HCT116 (cell line): ENCODE results near the gene TJP2. TPM values are rescaled to one million over a fixed set of nuclear protein-coding genes. Genes with fewer than 3 reads are reported as not detected.

Experiments used
- ATAC-seq: fragments of 200-7000 bp; cut with Tn5 transposase; 2 replicates; pipeline ENCODE4 v1.9.1; 2020; ENCODE audit warnings: mild to moderate bottlenecking, moderate library complexity
- BruUV-seq: library from RNA; stranded (reverse); fragments of 400-500 nt; replicated peaks from 2 replicates; lab custom pipeline; 2021; lab: Mats Ljungman, UMichigan
- CTCF ChIA-PET: fragments of 300-600 bp; sonication (Branson Sonifier 250); formaldehyde crosslinking; loops from one replicate; lab custom pipeline; 2021; ENCODE audit warnings: antibody characterized with exemption; lab: Charles Lee
- POLR2A ChIA-PET: fragments of 300-600, 350-600 bp; sonication (Branson Sonifier 250); formaldehyde crosslinking; loops from one replicate; lab custom pipeline; 2021; ENCODE audit warnings: antibody characterized with exemption; lab: Charles Lee
- RAD21 ChIA-PET, 2 experiments: fragments of 300-600 bp; sonication (Branson Sonifier 250); formaldehyde crosslinking; loops; one replicate each; lab custom pipeline; 2023; ENCODE audit warnings: low total read pairs in 2 of 2; ENCODE audit not compliant: uncharacterized antibody in 2 of 2, unreplicated experiment in 2 of 2, low non-redundant PET in 1 of 2; lab: Charles Lee
- DNase-seq: peaks from one replicate; pipeline ENCODE4 v3.0.0-alpha.2; 2010; ENCODE audit warnings: low read depth, low spot score
- H2AFZ ChIP-seq: fragments of 200-600 bp; shearing (Covaris generic), sonication (generic); 2 replicates; pipeline ENCODE4 v1.6.1; 2017; ENCODE audit warnings: low read depth, mixed run types, mixed read lengths, antibody characterized with exemption, low read length; ENCODE audit not compliant: poor library complexity, severe bottlenecking
- H3K27ac ChIP-seq: 2 replicates; pipeline ENCODE4 v1.5.1; 2012; ENCODE audit warnings: low read depth, low read length
- H3K27me3 ChIP-seq: fragments of 200-600 bp; sonication (generic); 2 replicates; pipeline ENCODE4 v1.6.1; 2016; ENCODE audit warnings: mixed run types, low read length, mixed read lengths; ENCODE audit not compliant: insufficient read depth
- H3K36me3 ChIP-seq, 2 experiments: fragments of 200-500 bp in 1 of 2; fragments of 200-600 bp in 1 of 2; sonication (Bioruptor generic) in 1 of 2; sonication (generic) in 1 of 2; 2 replicates each; pipeline versions ENCODE4 v1.5.1 to v1.6.1; 2014 to 2016; ENCODE audit warnings: low read length in 2 of 2, inconsistent platforms in 1 of 2, mixed read lengths in 1 of 2, mixed run types in 1 of 2; ENCODE audit not compliant: insufficient read depth in 2 of 2, control insufficient read depth in 1 of 2
- H3K4me1 ChIP-seq, 2 experiments: fragments of 200-600 bp in 1 of 2; sonication (generic) in 1 of 2; 2 replicates each; pipeline versions ENCODE4 v1.5.1 to v1.6.1; 2012 to 2017; ENCODE audit warnings: low read length in 2 of 2, inconsistent platforms in 1 of 2, mild to moderate bottlenecking in 1 of 2, mixed read lengths in 1 of 2, mixed run types in 1 of 2, moderate library complexity in 1 of 2; ENCODE audit not compliant: insufficient read depth in 2 of 2, control insufficient read depth in 1 of 2
- H3K4me2 ChIP-seq: fragments of 200-600 bp; sonication (generic); 2 replicates; pipeline ENCODE4 v1.6.1; 2017; ENCODE audit warnings: mixed run types, low read length, mixed read lengths
- H3K4me3 ChIP-seq, 2 experiments: fragments of 200-600 bp in 1 of 2; sonication (generic) in 1 of 2; replicated peaks in 1 of 2; 2 replicates each; pipeline ENCODE4 v1.5.1; 2011 to 2016; ENCODE audit warnings: low read length in 2 of 2, control low read depth in 1 of 2, low read depth in 1 of 2, mild to moderate bottlenecking in 1 of 2, mixed read lengths in 1 of 2, mixed run types in 1 of 2
- H3K79me2 ChIP-seq: fragments of 200-600 bp; sonication (generic); 2 replicates; pipeline ENCODE4 v1.6.1; 2017; ENCODE audit warnings: mild to moderate bottlenecking, mixed run types, low read length, moderate library complexity, mixed read lengths; ENCODE audit not compliant: insufficient read depth
- H3K9ac ChIP-seq: fragments of 200-600 bp; sonication (generic); 2 replicates; pipeline ENCODE4 v1.6.1; 2016; ENCODE audit warnings: low read length, mixed read lengths
- H3K9me2 ChIP-seq: fragments of 200-600 bp; sonication (generic), shearing (Covaris generic); 2 replicates; pipeline ENCODE4 v1.6.1; 2017; ENCODE audit warnings: mixed run types, mild to moderate bottlenecking, moderate library complexity; ENCODE audit not compliant: insufficient read depth
- H3K9me3 ChIP-seq, 2 experiments: fragments of 200-500 bp in 1 of 2; fragments of 200-600 bp in 1 of 2; sonication (Bioruptor generic) in 1 of 2; sonication (generic) in 1 of 2; 2 replicates each; pipeline ENCODE4 v1.6.1; 2014 to 2017; ENCODE audit warnings: low read length in 2 of 2, mixed read lengths in 2 of 2, inconsistent platforms in 1 of 2, low read depth in 1 of 2, mild to moderate bottlenecking in 1 of 2, mixed run types in 1 of 2, moderate library complexity in 1 of 2; ENCODE audit not compliant: control insufficient read depth in 1 of 2, insufficient read depth in 1 of 2
- H4K20me1 ChIP-seq: fragments of 200-600 bp; sonication (generic), shearing (Covaris generic); 2 replicates; pipeline ENCODE4 v1.6.1; 2017; ENCODE audit warnings: mixed run types, mild to moderate bottlenecking, moderate library complexity; ENCODE audit not compliant: insufficient read depth
- CBX3 ChIP-seq: IDR thresholded peaks from 2 replicates; pipeline ENCODE4 v1.6.1; 2012; ENCODE audit warnings: low read depth
- CEBPB ChIP-seq: IDR thresholded peaks from 2 replicates; pipeline ENCODE4 v1.6.1; 2012; ENCODE audit warnings: low read depth
- CTCF ChIP-seq, 3 experiments: fragments of 200-600 bp in 1 of 3; sonication (generic) in 1 of 3; IDR thresholded peaks in 2 of 3; conservative IDR thresholded peaks in 1 of 3; 2 replicates each; pipeline ENCODE4 v1.5.1; 2012 to 2017; ENCODE audit warnings: low read depth in 2 of 3, low read length in 2 of 3, antibody characterized with exemption in 1 of 3, borderline replicate concordance in 1 of 3, control low read depth in 1 of 3, mild to moderate bottlenecking in 1 of 3, mixed read lengths in 1 of 3, mixed run types in 1 of 3, moderate library complexity in 1 of 3; ENCODE audit not compliant: insufficient read depth in 1 of 3
- EGR1 ChIP-seq: IDR thresholded peaks from 2 replicates; pipeline ENCODE4 v1.6.1; 2012; ENCODE audit warnings: low read depth
- EZH2 ChIP-seq: fragments of 200-600 bp; sonication (generic); IDR thresholded peaks from 2 replicates; pipeline ENCODE4 v1.6.1; 2017; ENCODE audit warnings: antibody characterized with exemption, mixed run types
- EZH2phosphoT487 ChIP-seq: fragments of 200-600 bp; IDR thresholded peaks from 2 replicates; pipeline ENCODE4 v1.6.1; 2018; ENCODE audit warnings: antibody characterized with exemption, borderline replicate concordance
- JUND ChIP-seq: IDR thresholded peaks from 2 replicates; pipeline ENCODE4 v1.6.1; 2012
- MAX ChIP-seq: IDR thresholded peaks from 2 replicates; pipeline ENCODE4 v1.6.1; 2012
- POLR2A ChIP-seq: IDR thresholded peaks from 2 replicates; pipeline ENCODE4 v1.7.0; 2011; ENCODE audit warnings: borderline replicate concordance; ENCODE audit not compliant: insufficient read depth, insufficient read length; ENCODE audit errors: extremely low read depth
- SIN3A ChIP-seq: IDR thresholded peaks from 2 replicates; pipeline ENCODE4 v1.6.1; 2012; ENCODE audit warnings: low read depth
- intact Hi-C: fragments of 100-400 bp; cut with micrococcal nuclease; formaldehyde crosslinking; loops from 2 replicates; pipeline ENCODE4 v1.10.0; 2022
- total RNA-seq: library from RNA; stranded (reverse); gene quantifications from one replicate; pipeline ENCODE4 v1.2.1, GENCODE V29; 2021; ENCODE audit not compliant: unreplicated experiment

The TJP2 gene
- total RNA-seq, 1 experiment from 2014 or later, result 39.7 TPM

GRCh38 chr9:69252436-69252835, 78.4 kb downstream of the TJP2 start:
- TF ChIP-seq CEBPB (no peak), SIN3A (no peak), MAX (no peak)
- TF ChIP-seq, all 23 proteins: peak for 0
- POLR2A ChIA-PET, result no interaction called here
- ATAC-seq, result no peak
- BruUV-seq, result no TSS peak
- Histone ChIP-seq H4K20me1 (no peaks in the 10 kb centered on the region), H3K27ac (no peak overlapping the region), H3K27me3 (no peaks in the 10 kb centered on the region), H3K4me1 (no peaks in the 10 kb centered on the region; a peak in 1 of 4 replicates), H3K4me3 (no peak overlapping the region), H3K9me2 (no peaks in the 10 kb centered on the region), H3K9me3 (no peaks in the 10 kb centered on the region), H3K9ac (no peak overlapping the region), H3K79me2 (no peaks in the 10 kb centered on the region), H3K4me2 (no peak overlapping the region), H2AFZ (no peak overlapping the region), H3K36me3 (peaks cover 0 to 13% of the 10 kb centered on the region in 2 experiments; a peak in 2 of 4 replicates)
- RAD21 ChIA-PET, result no interaction called here
- CTCF ChIA-PET, result no interaction called here
- no peak for DNase-seq
- intact Hi-C loops, result no loop called here

- no TSS peak for BruUV-seq
- CTCF ChIA-PET, result no interaction called here
- H3K27ac ChIP-seq, result no peak overlapping the region
Measured at GRCh38 chr9:69253057-69253456, 79.0 kb downstream of the TJP2 start.

More at GRCh38 chr9:69253057-69253456, 79.0 kb downstream of the TJP2 start:
- ATAC-seq (no peak), DNase-seq (no peak)
- intact Hi-C loops, result no loop called here
- POLR2A ChIA-PET, result no interaction called here
- H3K36me3 ChIP-seq, result peaks cover 0 to 13% of the 10 kb centered on the region in 2 experiments; a peak in 2 of 4 replicates
- H4K20me1 ChIP-seq, result no peaks in the 10 kb centered on the region
- no peak overlapping the region for H3K4me3 ChIP-seq
- no peaks in the 10 kb centered on the region; a peak in 1 of 4 replicates for H3K4me1 ChIP-seq
- TF ChIP-seq EZH2phosphoT487 (no peak), CTCF (IDR thresholded peaks at IDR 0.05 in 2 of 3, conservative IDR thresholded peaks at IDR 0.05 in 1 of 3; ENCODE audit: borderline replicate concordance in 1 of 3, insufficient read depth in 1 of 3, low read depth in 2 of 3, low read length in 2 of 3) (no peak), CBX3 (no peak), EZH2 (no peak), CEBPB (no peak), POLR2A (no peak), JUND (no peak), EGR1 (no peak)
- RAD21 ChIA-PET, result no interaction called here
- no peaks in the 10 kb centered on the region for H3K9me3 ChIP-seq
- H3K4me2 ChIP-seq, result no peak overlapping the region
- H3K9ac ChIP-seq, result no peak overlapping the region
- H2AFZ ChIP-seq, result no peak overlapping the region
- no peaks in the 10 kb centered on the region for H3K9me2 ChIP-seq
- H3K27me3 ChIP-seq, result no peaks in the 10 kb centered on the region
- H3K79me2 ChIP-seq, result no peaks in the 10 kb centered on the region
